Iris pigment epithelial cell (primary cell): ENCODE data around the gene AXL.
A peak's percentile ranks its signal among the peaks of the same experiment; 100 is the strongest.

Experiments
- DNase-seq: peaks from one replicate; pipeline ENCODE4 v3.0.0-alpha.2; 2011; ENCODE audit warnings: low read depth

AXL gene

DNA sequence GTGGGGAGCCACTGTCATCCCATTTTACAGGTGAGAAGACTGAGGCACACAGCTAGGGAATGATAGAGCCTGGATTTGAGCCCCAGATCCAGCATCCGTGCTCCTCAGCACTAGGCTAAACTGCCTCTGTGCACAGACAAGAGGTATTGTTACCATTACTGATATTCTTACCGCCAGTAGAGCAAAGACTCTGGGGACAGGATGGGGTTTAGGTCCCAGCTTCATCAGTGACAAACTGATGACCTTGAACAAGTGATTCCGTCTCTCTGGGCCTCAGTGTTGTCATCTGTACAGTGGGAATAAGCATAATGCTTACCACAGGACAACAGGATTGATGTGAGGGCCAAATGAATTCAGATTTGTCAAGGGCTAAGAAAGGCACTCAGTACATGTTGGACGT is 16.5 kb downstream of the AXL start:
- DNase-seq, result no peak

DNA sequence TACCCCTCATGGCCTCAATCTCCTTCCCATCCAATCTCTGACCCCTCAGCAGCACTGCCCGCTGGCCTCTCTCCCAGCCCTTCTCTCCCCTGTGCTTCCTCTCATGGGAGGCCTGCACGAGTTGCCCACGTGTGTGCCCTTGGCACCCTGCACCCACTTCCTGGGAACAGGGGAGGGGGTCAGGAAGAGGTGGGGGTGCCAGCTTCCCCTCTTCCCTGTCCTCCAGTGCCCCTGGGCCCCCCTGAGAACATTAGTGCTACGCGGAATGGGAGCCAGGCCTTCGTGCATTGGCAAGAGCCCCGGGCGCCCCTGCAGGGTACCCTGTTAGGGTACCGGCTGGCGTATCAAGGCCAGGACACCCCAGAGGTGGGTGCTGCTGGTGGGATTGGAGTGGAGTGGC is 19.2 kb downstream of the AXL start:
- no peak for DNase-seq

DNA sequence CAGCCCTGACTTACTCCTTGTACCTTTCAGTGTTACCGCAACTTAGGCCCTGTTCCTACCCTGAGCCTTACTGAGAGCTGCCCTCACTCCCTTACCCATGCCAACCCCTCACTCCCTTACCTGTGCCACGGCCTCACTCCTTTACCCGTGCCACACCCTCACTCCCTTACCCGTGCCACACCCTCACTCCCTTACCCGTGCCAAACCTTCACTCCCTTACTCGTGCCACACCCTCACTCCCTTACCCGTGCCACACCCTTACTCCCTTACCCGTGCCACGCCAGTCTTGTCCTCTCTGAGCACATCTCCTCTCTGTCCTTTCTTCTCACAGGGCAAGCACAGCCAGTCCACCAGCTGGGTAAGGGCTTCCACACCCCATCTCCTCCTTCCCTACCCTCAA is 20.3 kb downstream of the AXL start:
- DNase-seq, result no peak

DNA sequence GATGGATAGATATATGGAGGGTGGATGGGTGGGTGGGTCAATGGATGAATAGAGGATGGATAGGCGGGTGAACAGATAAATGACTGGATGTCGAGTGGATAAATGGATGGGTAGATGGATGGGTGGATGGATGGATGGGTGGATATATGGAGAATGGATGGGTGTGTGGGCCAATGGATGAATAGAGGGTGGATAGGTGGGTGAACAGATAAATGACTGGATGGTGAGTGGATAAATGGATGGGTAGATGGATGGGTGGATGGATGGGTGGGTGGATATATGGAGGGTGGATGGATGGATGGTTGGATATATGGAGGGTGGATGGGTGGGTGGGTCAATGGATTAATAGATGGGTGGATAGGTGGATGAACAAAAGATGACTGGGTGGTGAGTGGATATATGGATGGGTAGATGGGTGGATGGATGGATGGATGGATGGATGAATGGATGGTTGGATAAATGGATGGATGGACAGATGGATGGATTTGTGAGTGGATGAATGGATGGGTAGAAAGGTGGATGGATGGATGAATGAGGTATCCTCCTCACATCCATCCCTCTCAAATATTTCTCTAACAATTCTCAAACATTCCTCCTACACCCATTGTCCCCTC is 21.0 kb downstream of the AXL start:
- no peak for DNase-seq

DNA sequence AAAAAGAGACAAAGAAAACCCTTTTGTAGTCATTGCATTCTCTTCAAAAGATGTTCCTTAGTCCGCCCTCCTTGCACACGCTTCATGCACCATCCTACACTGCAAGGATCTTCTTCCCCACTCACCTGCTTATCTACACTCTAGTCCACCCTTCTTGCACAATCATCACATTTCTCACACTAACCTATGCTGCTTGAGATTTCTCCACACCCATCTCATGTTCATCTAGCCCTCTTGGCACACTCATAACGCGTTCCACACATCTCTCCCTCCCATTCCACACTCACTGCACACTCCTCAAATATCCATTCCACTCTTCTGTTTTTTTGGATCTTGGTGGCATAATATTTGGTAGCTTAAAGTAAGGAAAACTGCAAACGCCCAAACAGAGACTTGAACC is 22.8 kb downstream of the AXL start:
- DNase-seq, result no peak

DNA sequence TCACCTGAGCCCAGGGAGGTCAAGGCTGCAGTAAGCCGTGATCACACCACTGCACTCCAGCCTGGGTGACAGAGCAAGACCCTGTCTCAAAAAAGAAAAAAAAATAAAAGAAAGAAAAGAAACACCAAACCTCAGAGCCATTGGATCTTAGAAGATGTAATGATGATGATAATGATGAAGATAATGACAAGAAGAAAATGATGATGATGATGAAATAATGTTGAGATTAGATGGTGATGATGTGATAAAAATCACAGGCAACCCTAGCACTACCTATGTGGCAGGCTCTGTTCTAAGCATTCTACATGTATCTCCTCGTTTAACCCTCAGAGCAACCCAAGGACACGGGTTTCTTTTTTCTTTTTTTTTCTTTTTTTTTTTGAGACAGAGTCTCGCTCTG is 25.1 kb downstream of the AXL start:
- DNase-seq, result no peak

DNA sequence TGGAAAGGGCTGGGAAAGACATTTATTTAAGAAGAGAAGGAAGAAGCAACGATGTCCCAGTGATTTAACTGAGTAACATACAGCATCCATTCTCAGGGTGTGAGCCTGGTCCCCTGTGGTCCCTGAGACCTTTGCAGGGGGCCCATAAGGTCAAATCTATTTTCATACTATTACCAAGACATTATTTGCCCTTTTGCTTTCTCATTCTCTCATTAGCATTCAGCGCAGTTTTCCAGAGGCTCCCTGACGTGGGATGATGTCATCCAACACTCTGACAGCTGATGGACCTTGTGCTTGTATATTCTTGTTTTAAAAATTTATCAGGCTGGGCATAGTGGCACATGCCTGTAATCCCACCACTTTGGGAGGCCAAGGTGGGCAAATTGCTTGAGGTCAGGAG is 26.8 kb downstream of the AXL start:
- no peak for DNase-seq

DNA sequence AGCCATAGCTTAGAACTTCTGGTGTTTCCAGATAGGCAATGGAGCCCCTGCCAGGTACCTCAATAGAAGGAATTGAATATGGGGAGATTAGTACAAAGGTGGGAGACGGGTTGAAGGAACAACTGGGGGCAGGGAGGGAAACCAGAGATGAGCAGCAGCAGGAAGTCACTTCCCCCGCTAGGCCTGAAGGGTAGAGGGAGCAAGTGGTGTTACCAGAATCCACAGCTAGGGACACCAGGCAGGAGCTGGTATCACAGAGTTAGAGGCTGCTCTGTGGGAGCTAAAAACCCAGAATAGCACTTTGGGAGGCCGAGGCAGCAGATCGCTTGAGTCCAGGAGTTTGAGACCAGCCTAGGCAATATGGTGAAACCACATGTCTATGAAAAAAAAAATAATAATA is 29.9 kb downstream of the AXL start:
- no peak for DNase-seq

DNA sequence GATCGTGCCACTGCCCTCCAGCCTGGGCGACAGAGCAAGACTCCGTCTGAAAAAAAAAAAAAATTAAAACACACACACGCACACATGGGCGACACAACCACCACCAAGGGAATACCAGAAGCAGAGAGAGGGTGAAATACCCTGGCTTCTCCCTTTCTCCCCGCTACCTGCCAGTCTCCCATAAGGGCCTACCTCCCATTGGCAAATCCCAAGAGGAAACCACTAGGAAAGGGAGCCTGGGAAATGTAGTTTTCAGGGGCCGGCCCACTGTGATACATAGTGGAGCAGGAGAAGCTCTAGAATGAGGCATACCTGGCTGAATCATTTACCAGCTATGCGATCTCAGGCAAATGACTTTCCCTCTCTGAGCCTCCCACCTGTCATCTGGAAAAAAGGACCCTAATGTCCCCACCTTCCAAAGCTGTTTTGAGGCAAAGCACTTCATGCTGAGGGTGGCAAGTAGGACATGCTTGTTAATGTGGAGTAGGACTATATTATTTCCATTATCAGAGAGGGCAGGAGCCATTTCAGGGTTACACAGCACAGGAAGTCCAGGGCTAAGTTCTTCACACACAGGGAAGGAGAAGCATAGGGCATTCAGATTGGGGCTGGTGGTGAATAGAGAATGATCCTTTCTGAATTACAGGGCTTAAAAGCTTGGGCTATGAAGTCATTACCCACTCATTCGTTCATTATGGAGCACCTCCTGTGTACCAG is 30.8 kb downstream of the AXL start:
- DNase-seq, result no peak

DNA sequence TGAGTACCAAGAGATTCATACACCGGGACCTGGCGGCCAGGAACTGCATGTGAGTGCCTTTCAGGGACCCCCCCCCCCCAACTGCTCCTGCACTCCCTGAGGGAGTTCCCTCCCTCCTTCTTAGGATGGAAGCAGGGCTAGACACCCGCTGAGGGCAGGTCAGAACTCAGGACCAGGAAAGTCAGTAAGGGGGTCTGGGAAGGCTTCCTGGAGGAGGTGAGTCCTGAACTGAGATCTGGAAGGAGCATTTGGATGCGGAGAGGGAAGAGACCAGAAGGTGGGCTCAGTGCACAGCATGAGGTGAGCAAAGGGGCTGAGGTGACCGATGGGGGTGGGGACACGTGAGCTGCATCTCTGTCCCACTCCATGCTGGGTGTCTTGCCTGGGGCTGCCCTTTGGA is 34.6 kb downstream of the AXL start:
- no peak for DNase-seq

DNA sequence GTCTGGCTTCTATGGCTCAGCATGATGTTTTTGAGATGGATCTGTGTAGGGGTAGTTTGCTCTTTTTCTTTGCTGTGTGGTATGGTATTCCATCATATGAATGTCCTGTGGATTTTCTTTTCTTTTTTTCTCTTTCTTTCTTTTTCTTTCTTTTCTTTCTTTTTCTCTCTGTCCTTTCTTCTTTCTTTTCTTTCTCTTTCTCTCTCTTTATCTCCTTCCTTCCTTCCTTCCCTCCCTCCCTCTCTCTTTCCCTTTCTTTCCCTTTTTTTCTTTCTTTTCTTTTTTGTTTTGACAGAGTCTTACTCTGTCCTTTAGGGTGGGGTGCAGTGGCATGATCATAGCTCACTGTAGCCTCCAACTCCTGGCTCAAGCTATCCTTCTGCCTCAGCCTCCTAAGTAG is 36.1 kb downstream of the AXL start:
- no peak for DNase-seq

DNA sequence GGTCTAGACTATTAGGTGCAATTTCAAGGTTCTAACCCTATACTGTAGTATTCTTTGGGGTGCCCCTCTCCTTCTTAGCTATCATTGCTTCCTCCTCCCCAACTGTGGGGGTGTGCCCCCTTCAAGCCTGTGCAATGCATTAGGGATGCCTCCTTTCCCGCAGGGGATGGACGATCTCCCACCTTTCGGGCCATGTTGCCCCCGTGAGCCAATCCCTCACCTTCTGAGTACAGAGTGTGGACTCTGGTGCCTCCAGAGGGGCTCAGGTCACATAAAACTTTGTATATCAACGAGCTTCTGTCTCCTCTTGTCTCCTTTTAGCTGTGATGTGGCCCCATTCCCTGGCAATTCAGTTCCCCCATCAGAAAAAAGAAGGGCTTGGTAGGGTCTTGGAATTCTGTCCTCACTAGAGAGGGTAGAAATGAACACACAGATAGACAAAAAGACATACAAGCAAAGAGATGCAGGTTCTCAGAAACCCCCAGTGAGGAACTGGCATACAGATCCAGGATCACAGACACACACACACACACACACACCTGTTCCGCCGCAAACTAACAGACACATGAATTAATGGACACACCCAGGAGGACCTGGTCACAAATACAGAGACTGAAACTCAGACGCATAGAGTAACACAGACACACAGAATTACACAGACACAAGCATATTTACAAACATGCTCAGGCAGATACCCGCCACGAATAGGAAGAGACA is 42.6 kb downstream of the AXL start:
- DNase-seq, result no peak

DNA sequence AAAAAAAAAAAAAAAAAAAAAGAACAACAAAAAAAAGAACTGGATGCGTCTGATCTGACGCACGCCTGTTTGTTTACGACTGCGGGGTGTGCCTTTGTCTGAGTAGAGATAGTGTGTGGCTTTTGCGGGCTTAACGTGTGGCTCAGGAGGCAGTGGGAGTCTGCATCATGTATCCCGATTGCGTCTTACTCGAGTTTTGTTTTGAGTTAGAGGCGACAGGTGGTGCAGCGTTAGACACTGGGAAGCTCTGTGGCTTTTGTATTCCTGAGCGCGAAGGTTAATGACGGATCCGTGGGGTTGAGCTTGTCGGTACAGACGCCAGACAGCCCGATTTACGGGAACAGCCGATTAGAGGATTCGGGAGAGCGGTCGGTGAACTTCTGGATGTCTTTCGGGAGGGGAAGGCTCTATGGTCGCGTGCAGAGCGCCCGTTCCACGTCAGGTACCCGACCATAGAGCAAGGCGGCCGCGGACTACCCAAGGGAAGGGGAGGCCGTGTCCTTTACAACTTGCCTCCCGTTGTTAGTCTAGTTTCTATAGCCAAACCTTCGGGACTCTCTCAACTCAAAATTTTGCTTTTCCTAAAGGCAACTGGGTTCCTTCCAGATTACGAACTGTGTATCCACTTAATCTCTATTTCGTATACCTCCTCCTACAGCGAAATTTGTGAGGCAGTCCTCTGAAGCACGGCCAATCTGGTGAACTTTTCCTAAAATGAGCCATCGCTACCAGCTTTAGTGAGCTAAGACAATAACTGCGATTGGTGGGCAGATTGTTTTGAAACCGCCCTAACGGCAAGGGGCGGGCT is 44.2 kb downstream of the AXL start:
- DNase-seq, result peak; percentile 95

DNA sequence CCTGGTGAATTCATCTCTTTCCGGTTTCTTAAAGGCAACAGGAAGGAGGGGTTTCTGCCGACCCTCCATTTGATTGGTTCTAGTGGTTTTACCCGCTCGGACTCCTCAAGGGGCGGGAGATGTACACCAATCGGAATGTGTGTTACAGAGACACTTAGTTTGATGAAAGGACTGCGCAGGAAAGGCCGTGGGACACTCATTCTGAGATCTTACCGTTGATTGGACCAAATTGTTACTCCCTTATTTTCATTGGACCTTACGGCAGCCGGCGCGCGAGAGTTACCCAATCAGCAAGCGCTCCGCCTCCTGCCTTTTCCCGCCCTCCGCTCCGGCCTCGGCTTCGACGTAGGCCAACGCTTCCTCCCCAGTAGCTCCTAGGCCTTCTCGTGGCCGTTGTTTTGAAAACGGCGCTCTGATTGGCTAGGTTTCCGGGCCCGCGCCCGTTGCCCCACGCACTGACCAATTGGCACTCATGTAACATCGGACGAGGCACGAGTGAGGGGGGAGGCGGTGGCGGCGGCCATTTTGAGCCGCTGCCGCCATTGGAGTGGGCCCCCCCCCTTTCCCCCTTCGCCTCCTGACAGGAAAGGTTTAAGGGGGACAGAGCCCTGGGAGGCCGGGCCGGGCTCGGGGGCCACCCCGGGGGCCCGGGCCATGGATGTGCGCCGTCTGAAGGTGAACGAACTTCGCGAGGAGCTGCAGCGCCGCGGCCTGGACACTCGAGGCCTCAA is 45.0 kb downstream of the AXL start, which contains the start of gene HNRNPUL1:
TSS of gene HNRNPUL1 (plus strand) at position 523 of the 731 bp plus-strand sequence. CDS start at position 655, 132 bp downstream.
- DNase-seq, result peak; percentile 100

DNA sequence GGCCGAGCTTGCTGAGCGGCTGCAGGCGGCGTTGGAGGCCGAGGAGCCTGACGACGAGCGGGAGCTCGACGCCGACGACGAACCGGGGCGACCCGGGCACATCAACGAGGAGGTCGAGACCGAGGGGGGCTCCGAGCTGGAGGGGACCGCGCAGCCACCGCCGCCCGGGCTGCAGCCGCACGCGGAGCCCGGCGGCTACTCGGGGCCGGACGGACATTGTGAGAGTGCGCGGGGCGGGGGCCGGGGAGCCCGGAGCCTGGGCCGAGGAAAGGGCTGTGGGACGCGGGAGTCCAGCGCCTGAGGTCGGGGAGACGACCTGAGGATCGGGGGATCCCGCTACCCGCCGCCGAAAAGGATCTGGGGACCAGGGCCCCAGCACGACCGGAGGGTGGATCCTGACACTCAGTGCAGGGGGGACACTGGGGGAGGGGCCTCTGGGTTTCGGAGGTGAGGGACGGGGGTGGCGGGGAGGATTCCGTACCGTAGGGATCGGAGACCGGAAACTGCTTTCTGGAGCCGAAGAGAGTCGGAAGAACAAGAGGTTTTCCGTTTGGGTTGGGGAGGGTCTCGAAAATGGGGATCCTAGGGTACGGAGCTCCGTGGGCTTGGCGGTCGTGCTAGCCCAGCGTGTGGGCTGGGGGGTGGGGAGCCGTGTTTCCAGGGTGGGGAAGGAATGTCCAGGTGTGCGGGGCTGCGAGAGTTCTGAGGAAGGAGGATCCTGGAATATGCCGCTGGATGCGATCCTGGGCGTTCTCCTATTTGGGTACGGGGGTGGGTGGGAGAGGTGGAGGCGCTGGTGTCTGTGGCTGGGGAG is 45.8 kb downstream of the AXL start:
- DNase-seq, result peak; percentile 34

DNA sequence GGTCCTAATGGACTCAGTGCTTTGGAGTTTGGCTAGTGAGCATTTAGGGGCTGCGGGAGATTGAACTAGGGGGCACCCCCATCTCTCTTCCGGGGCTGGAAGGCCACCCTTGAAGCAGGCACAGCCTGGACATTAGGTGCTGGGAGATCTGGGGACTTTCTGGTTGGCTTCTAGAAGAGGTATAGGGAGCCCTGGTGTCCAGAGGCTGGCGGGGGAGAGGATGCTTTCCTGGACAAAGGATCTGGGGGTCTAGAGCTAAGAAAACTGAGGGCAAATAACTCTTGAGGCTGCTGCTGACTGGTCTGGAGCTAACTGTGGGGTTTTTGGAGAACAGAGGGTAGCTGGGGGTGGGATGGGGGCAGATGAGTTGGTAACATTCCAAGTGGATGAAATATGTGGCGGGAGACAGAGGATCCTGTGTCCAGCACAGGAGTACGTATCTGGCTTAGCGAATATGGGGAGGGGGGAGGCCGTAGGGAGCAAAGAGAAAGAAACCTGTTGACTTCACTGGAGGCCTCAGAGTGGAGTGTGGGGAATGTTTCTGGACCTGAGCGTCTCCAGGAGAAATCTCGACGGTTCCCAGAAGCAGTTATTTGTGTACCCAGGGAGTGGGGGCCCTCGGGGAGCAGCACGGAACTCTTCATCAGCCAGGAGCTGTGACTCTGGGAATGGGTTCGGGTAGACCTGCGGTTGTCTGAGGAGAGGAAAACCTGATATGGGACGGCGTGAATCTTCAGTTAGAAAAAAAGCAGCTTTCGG is 46.6 kb downstream of the AXL start:
- DNase-seq, result peak; percentile 51

DNA sequence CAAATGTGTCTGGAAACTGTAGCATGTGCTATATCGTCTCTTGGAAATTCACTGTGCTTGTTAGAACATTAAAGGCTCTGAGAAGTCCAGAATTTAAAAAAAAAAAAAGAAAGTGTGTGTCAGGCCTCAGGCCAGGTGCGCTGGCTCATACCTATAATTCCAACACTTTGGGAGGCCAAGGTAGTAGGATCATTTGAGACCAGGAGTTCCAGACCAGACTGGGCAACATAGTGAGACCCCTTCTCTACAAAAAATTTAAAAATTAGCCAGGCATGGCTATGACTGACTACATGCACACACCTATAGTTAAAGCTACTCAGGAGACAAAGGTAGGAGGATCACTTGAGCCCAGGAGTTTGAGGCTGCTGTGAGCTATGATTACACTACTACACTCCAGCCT is 50.0 kb downstream of the AXL start:
- DNase-seq, result no peak

DNA sequence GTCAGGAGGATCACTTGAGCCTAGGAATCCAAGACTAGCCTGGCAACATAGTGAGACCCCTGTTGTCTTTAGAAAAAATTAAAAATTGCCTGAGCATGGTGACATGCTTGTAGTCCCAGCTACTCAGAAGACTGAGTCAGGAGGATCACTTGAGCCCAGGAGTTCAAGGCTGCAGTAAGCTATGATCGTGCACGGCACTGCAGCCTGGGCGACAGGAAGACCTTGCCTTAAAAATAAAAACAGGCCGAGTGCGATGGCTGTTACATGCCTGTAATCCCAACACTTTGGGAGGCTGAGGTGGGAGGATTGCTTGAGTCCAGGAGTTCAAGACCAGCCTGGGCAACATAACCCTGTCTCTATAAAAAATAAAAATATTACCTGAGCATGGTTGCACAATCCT is 50.5 kb downstream of the AXL start:
- no peak for DNase-seq

DNA sequence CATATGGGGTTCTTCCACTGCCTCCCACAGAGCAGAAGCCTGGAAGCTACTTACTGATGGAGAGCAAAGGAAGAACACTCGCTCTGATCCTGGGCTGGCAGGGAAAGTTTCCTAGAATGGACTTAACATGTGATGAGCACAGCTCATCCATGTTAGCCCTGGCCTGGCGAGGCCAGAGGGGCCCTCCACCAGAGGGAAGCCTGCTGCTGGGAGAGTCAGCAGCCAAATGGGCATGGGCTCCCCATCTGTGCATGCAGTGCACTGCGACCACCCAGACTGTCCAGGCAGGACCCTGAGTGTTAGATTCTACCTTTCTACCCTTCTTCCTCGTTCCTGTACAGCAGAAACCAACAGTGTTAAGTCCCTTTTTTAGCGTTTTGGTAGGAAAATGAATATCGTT is 54.1 kb downstream of the AXL start:
- no peak for DNase-seq

DNA sequence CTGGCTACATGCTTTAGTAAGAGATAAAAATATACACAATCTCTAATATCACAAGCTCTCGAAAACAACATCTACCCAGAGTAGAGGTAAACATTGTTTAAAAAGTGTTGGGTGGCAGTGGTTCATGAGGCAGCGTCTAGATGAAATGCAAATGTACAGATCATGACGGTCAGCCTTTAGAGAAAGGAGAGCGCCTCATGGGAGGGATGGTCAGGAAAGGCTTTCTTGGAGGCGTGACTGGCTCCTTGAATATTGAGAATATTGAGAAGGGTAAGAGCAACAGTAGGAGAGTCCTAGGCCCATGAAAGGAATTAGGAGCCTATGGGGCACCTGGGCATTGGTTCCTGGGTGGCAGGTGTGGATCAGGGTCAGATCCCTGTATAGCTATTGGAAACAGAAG is 55.8 kb downstream of the AXL start:
- DNase-seq, result no peak
